Cortex of kidney (tissue), 1 donor: ENCODE results near the gene SIK2.
"Not testable (repeated sequence)": the region's sequence is repeated elsewhere in the genome, so short reads cannot be mapped to it uniquely, and the experiment has no call there.

Source experiments
- DNase-seq: peaks from one replicate; lab custom pipeline; 2025; lab: John Stamatoyannopoulos, UW

SIK2 gene

GRCh38 chr11:111699579-111700156 lies 97.4 kb downstream of the SIK2 start:
- DNase-seq: no peak

GRCh38 chr11:111700162-111700561 lies 97.9 kb downstream of the SIK2 start:
- DNase-seq: no peak

- no peak for DNase-seq
Observed at GRCh38 chr11:111702623-111703022, 100.4 kb downstream of the SIK2 start.

GRCh38 chr11:111703576-111703975 lies 101.3 kb downstream of the SIK2 start:
- no peak for DNase-seq

- DNase-seq: no peak
Observed at GRCh38 chr11:111707039-111707690, 104.9 kb downstream of the SIK2 start.

GRCh38 chr11:111707691-111708067 lies 105.4 kb downstream of the SIK2 start:
- no peak for DNase-seq

GRCh38 chr11:111714522-111714921 lies 112.3 kb downstream of the SIK2 start:
- no peak for DNase-seq

GRCh38 chr11:111715142-111715816 lies 113.0 kb downstream of the SIK2 start:
- DNase-seq: no peak

GRCh38 chr11:111717660-111718059 lies 115.4 kb downstream of the SIK2 start:
- not testable (repeated sequence) for DNase-seq

GRCh38 chr11:111718436-111718835 lies 116.2 kb downstream of the SIK2 start:
- no peak for DNase-seq

GRCh38 chr11:111718859-111719258 lies 116.6 kb downstream of the SIK2 start:
- no peak for DNase-seq

GRCh38 chr11:111719379-111719778 lies 117.1 kb downstream of the SIK2 start:
- no peak for DNase-seq

GRCh38 chr11:111720801-111721494 lies 118.7 kb downstream of the SIK2 start:
- no peak for DNase-seq

GRCh38 chr11:111722501-111722900 lies 120.3 kb downstream of the SIK2 start:
- DNase-seq: no peak

- DNase-seq: no peak
Observed at GRCh38 chr11:111723595-111723994, 121.3 kb downstream of the SIK2 start.

GRCh38 chr11:111724615-111725129 lies 122.4 kb downstream of the SIK2 start:
- no peak for DNase-seq

- no peak for DNase-seq
Observed at GRCh38 chr11:111725621-111726020, 123.4 kb downstream of the SIK2 start.

GRCh38 chr11:111726301-111726713 lies 124.1 kb downstream of the SIK2 start:
- DNase-seq: no peak

- no peak for DNase-seq
Observed at GRCh38 chr11:111727431-111727830, 125.2 kb downstream of the SIK2 start.

GRCh38 chr11:111729071-111729830 lies 127.0 kb downstream of the SIK2 start:
- DNase-seq: no peak

GRCh38 chr11:111729831-111730311 lies 127.6 kb downstream of the SIK2 start:
- DNase-seq: no peak
